Stimulated activated CD8-positive, alpha-beta memory T cell treated with anti-CD3 and anti-CD28 coated beads, Interleukin-4, amount 100 ng/mL, for 1 hour (primary cell): Measurements from ENCODE around the gene NKIRAS2.

Source experiments
- DNase-seq, 2 donors: peaks; one replicate each; pipeline ENCODE4 v3.0.0-alpha.2; 2020; ENCODE audit warnings: low read depth in 2 of 2, low spot score in 1 of 2

The NKIRAS2 gene

DNA sequence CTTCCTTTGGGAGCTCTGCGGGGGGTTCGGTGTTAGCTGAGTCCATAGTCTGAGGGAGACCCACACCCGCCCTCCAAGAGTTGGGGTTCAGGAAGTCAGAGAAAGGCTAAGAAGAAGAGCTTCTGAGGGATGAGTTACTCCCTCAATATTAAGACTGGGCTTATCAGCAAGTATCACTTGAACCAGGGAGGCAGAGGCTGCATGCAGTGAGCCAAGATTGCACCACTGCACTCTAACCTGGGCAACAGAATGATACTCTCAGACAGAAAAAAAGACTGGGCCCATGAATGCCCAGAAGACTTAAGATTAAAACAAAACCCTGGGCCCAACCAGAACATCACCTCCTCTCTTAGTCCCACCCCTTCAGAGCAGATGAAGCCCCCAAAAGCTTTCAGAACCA is 6.0 kb downstream of the NKIRAS2 start:
- no peak for DNase-seq

DNA sequence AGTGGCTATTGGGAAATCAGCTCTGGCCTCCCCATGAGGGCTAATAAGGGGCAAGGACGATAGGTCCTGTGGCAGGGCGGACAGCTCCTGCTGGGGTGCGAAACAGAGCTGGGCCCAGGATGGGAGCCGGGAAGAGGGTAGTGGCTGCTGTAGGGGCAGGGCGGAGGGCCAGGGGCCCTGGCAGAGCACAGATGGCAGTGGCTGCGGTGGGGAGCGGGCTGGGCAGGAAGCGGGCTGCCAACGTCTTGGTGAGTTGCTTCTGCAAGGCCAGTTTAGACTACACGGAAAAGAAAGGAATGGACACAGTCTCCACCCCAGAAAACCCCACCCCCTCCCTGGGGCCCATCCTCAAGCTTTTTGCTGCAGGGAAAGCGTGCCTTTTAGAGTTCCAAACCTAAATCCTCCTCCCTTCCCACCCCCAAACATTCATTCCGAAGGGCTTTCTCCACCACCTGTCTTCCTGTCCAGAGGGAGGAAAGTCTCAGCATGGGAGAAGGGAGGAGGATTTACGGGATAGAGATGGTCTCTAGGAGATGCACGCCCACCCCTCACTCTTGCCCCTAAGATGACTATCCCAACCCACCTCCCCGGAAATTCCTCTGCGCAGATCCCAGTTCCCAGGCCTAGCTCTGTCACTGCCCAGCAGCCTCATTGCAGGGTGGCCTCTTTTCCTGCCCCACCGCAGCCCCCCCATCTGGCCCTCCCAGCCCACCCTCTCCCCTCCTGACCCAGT is 7.1 kb downstream of the NKIRAS2 start:
- no peak for DNase-seq

DNA sequence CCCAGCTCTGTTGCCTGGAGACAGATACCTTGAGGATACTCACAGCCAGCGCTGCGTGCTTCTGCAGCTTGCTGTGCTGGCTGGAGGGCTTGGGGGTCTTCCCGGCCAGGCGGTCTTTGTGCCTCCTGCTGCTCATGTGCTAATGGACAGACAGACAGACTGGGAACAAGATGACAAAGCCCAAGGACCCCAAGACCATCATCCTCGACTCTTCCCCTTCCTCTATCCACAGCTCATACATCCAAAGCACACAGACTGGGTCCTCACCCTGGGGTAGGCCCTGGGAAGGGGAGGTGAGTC is 7.7 kb downstream of the NKIRAS2 start:
- no peak for DNase-seq

DNA sequence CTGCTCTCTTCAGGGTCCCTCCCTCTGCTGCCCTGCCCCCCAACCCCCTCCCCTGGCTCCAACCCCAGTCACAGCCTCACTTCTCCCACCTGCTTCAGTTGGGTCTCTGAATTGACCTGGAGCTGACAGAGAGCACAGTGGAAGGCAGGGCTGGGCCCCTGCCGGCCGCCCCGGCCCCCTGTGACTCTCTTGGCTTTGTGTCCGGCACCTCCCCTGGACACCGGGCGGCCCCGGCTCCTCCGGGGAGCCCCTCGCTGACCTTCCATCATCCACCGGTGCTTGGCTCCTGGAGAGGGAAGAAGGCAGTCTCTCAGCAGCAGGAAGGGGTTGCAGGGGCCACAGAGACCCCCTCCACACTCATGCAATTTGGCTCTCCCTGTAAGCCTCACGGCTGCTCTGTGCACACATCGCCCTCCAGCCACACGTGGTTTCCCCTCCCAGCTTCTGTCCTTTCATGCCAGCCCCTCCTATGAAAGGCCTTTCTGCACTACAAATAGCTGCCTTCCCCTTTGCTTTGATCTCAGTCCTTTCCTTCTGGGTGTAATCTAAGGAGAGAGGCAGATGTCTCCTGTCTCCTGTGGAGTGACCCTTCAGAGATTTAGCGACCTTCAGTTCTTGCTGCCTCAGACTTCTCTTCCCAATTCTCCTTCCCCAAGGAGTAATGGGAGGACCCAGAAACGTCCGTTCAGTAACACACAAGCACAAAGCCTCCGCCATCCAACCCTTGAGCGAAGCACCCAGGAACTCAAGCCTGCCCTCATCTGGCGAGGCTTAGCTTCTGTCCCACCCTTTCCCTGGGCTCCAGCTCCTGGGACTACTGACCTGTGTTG is 8.3 kb downstream of the NKIRAS2 start:
- DNase-seq: no peak

DNA sequence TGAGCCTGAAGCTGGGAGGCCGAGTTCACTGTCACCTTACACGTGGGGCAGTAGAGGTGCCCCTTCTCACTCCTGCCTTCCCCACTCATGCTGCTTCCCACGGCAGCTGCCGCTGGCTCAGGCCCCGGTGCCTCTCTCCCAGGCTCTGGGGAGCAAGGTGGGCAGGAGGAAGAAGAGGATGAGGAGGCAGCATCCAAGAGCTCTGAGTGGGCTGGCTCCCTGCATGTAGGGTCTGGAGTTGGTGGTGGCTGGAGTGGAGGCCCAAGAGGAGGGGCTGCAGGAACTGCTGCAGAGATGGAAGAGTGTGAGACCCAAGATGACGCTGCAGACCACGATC is 8.9 kb downstream of the NKIRAS2 start:
- DNase-seq: no peak

DNA sequence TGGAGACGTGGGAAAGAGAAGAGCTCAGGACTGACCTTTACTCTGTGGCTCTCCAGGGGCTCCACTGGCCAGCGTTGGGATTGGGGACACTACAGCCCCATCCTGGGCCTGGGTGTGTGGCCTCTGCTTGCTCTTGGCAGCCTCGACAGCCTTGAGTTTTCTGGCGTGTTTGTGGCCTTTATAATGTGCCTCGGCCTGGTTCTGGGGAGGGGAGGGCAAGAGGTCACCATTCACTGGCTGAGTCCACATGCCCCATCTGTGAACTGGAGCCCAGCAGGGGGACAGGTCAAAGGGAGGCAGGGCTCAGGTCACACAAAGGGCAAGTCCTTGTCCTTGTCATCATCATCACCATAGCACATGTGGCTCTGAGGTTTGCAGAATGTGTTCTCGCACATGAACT is 11.7 kb downstream of the NKIRAS2 start:
- DNase-seq: no peak

DNA sequence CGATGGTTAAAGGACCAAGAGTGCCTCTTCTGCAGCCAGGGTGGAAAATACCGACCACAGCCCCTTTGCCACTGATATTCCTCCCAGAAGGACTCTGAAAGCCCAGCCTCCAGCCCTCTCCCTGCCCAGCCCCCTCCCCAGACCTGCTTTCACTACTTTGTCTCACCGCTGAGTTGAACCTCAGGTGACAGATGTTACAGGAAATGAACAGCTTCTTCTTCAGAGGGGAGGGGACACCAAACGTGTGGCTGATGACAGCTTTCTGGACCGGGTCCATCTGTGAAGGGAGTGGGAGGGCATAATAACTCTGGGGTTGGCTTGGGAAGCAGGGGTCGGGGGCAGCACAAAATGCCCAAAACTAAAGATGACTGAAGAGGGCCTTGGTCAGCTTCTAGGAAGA is 14.2 kb downstream of the NKIRAS2 start:
- DNase-seq: no peak

DNA sequence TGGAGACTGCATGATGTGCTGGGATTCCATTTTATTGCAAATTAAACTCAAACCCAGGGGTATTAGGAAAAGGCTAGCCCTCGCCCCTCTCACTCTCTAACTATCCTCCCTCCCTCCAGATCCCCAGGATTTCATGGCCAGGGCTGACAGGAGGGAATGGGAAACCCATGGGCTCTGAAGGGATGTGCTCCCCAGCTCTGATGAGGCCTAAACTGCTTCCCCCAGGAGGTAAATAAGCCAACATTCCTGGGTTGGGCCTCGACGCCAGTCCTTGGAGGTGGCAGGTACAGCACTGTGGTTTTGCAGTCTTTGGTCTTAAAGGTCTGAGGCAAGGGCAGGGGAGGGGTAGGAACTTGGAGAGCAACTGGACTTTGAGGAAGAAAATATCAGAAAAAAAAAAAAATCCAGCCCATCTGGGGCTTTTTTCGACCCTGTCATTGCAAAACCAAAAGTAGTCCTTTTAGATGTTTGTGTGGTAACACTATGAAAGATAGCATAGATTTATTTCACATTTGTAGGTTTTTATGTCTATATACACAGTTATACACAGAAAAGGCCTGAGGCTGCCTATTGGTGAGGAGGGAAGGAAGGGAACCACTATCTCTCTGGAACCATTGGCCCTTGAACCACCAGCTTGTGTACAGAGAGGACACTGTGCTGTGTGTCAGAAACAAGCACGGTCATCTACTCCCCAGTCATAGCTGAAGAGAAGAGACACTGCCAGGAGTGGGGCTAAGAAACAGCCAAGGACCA is 18.5 kb downstream of the NKIRAS2 start:
- DNase-seq: no peak

DNA sequence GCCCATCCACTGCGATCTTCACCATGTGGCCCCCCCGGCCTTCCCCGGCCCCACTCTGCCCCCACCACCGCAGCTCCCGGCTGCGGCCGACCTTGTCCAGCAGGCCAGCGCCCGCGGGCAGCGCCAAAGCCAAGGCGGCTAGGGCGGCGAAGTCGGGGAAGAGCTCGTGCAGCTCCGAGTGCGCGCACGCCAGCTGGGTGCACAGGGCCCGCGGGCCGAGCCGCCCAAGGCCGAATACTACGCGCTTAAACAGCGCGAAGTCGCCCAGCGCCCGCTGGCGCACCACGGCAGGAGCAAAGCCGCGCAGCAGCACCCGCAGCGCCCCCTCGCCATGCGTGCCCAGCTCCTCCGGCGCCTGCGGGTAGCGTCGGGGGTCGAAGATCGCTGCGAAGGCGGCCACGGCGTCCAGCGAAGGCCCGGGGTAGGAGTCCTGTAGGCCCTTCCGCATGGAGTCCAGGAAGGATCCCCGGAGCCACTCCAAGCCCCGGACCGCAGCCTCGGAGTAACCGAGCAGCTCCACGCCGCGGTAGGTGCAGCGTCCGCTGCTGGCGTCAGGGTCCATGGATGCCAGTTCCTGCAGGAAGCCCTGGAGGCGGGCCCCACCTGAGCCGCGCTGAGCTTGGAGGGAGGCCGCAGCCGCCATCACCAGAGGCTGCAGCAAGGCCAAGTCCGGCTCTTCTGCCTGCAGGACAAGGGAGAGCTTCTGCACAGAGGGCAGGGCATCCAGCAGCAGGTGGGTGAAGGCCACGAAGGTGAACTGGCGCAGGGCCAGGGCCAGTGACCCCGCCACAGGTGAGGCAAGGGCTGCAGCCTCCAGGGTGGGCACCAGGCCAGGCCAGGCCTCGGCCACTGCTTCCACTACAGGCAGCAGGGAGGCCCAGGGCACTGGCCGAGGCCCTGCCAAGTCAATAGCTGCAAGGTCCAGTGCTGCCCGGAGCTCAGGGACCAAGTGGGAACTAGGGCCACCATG is 20.2 kb downstream of the NKIRAS2 start:
- no peak for DNase-seq

DNA sequence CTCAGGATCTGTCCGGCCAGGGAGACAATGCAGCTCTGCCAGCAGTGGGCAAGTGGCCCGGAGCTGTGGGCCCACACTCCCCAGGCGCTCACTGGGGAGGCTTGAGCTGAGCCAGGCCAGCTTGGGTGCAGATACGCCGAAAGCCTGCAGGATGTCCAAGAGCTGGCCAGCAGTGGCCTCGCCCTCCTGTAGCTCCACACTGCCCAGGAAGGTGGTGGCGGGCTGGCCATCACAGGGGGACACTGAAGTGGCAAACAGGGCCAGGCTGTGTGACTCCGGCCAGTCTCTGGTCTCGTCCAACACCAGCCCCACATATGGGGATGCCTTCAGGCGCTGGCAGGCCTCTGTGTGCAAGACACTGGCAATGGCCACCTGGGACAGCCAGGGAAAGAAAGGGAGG is 20.9 kb downstream of the NKIRAS2 start:
- DNase-seq: no peak

DNA sequence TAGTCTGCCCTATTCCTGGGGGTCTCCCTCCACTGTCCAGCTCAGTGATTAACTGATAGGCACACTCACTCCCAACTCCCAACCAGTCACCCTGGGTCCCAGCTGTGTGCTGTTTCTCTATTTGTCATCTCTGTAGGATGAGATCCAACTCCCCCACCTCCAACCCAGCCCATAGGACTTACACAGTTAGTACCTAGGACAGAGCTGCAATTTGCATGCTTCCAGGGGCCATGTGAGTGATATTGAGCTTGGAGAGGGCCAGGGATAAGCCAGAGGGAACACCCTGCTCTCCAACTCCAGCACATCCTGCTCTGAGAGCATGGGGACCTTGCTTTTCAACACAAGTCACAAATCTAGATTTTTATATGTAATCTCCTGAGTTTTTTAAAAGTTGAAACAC is 21.7 kb downstream of the NKIRAS2 start:
- DNase-seq: no peak

DNA sequence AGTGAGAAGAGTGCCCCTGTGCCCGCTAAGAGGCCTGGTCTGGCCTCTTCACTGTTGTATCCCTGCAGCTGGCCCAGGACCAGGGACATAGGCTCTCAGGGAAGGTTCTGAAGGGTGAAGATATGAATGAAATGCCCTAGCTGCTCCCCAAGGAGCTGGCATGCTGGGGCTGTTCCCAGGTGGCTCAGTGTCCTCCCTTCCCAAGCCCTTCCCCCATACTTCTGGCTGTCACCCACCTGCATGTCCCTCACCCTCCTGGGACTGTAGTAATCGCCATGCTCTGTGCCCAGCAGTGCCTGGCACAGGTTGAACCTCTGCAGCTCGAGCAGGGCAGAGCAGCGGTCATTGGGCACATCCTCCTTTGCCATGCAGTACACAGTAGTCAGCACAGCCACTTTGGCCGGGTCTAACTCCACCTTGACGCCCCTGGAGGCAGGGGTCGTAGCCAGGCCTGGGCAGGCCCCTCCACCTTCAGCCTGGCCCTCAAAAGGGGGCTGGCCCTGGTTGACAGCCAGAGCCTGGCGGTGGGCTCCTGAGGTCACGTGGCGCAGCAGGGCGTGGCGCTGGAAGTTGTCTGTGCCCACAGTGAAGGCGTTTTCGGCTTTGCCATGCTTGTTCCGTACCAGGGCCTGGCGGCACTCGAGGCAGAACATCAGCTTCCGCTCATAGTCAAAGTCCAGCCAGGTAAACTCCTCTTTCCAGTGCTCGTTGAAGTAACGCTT is 22.9 kb downstream of the NKIRAS2 start:
- DNase-seq: no peak

DNA sequence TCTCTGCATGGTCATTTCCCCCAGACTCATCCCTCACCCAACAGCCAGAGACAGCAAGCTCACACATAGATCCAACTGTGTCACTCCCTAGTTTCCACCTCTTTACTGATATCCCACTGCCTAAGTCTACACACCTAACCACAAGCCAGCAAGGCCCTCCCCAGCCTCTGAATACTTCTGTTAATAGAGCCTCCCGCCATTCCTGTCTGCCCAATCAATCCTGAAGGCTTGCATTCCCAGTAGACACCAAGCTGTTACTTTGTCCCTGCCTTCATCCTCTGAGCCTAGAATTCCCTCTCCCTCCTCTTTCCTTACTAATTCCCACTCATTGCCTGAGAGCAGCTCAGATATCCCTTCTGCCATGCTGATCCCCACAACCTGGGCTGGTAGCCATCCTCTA is 25.8 kb downstream of the NKIRAS2 start:
- DNase-seq: no peak

DNA sequence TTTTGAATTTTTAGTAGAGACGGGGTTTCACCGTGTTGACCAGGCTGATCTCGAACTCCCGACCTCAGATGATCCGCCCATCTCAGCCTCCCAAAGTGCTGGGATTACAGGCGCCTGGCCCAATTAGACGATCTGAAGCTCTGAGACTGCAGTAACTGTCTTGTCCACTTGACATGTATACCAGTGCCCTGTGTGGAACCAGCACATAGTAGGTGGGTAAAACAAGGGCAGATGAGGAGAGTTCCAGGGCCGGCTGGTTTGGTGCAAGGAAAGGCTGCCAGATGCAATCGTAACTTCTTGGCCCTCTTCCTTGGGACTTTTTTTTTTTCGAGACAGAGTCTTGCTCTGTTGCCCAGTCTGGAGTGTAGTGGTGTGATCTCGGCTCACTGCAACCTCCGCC is 27.5 kb downstream of the NKIRAS2 start:
- DNase-seq: no peak

DNA sequence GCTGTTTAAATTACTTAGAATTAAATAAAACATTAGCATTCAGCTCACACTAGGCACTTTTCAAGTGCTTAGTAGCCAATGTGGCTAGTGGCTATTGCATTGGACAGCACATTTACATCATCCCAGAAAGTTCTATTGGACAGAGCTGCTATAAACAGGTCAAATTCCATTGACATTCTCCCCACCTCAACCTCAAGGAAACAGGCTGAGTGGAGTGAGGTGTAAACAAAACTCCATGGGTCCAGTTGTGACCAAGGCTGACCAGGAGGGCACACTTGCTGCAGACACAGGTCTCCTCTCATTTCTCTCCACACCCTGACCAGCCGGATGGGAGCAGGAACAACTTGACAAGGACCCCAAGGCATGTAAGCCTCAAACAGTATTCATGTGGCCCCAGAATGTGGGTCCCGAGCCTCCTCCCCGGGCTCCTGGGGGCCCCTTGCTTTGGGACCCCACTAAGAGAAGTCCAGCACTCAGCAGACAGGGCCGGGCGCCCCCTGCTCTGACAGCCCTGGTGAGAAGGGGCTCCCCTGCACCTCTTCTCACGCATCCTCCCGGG is 30.0 kb downstream of the NKIRAS2 start:
- no peak for DNase-seq

DNA sequence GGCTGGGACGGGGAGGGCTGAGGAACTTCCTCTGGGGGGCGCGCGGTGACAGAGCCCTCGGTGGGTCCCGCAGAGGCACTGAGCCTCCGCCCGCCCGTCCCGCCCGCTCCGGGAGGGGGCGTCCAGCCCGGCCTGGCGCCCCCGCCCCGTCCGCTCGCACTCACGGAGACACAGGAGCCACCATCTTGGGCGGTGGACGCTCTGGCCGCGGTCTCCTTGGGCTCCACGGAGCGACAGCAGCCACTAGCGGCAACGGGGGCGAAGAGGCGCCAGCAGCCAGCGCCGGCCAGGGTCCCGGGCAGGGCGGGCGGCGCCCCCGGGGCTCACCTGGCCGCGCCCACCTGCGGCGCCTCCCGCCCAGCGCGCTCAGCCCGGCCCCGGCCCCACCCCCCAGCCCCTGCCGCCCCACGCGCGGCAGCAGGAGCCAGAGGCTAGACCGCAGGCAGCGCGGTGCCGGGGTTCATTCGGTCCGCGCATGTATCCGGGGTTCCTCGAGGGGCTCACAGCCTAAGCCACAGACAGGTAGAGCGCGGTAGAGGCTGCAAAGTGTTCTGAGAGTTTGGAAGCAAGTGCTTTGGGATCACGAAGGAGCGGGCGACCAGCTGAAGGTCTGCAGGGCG is 30.6 kb downstream of the NKIRAS2 start, which contains the start of gene C17orf113:
C17orf113 (minus strand) TSS at position 209 of the 620 bp plus-strand sequence. CDS start 7,225 bp downstream, outside the sequence.
- peak in 1 of 2 donors; percentile 17 for DNase-seq

DNA sequence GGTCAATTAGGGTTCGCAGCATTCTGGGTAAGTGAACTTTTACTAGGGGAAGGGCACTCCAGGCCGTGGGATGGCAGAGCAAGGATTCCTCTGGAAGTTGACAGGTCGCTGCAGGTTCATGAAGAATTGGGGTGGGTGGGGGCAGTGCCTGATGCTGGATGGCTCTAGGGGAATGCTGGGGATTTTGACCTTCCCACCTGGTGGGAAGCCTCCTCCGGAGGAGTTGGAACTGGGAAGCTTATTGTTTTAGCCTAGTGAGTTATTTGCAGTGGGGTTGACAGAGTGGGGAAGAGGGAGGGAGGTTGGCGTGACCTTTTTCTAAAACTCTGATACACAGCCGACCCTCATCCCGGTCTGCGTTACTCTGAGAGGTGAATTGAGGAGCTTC is 31.1 kb downstream of the NKIRAS2 start:
- DNase-seq: no peak

DNA sequence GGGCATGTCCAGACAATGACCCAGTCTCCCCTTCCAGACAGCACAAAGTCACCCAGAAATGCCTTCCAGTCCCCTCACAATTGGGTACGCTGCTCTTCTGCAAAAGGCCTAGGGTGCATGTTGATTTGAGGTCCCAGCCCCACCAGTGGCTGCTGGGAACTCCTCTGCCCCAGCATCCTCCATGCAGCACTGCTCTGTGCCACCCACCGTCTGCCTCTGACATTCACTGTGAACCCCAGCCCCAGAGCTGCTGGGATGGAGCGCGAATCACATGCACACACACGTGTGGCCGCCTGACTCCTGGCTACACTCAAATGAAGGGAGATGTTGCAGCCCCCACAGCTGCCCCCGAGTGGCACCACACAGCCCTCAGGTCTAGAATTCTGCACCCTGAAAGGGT is 31.8 kb downstream of the NKIRAS2 start:
- no peak for DNase-seq

DNA sequence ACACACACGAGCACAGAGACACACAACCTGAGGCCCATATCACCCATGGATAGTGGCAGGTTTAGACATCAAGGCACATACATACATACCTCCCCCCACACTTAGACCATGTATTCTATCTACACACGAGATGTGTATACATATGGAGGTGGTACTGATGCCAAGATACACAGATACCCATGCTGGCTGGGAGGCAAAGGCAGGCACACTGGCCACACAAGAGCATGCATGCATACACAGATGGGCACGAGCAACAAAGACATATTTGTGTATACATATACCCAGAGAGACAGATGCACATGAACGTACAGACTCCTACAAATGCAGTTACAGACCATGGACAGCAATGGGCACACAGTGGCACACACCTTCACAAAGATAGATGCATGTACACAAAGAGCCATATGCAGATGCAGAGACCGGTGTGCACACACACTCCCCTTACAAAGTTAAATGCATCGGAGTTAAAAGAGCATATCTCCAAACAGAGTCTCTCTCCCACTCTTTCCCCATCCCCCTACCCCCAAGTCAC is 32.5 kb downstream of the NKIRAS2 start:
- no peak for DNase-seq
